Left ventricle myocardium inferior (tissue), 1 donor: Measurements from ENCODE around the gene TEDC2. TPM values are rescaled to one million over a fixed set of nuclear protein-coding genes. Genes with fewer than 3 reads are reported as not detected.

Source experiments
- DNase-seq: peaks from one replicate; pipeline ENCODE4 v3.0.0-alpha.2; 2020
- H3K27ac ChIP-seq: fragments of 200-600 bp; replicated peaks from 2 replicates; pipeline ENCODE4 v1.8.0; 2021
- H3K27me3 ChIP-seq: fragments of 200-600 bp; 2 replicates; pipeline ENCODE4 v1.8.0; 2021; ENCODE audit warnings: low read depth
- H3K36me3 ChIP-seq: fragments of 200-600 bp; 2 replicates; pipeline ENCODE4 v1.8.0; 2021
- H3K4me1 ChIP-seq: fragments of 200-600 bp; 2 replicates; pipeline ENCODE4 v1.8.0; 2021
- H3K4me3 ChIP-seq: fragments of 200-600 bp; 2 replicates; pipeline ENCODE4 v1.8.0; 2021; ENCODE audit warnings: mild to moderate bottlenecking, moderate library complexity
- H3K9me3 ChIP-seq: fragments of 200-600 bp; replicated peaks from 2 replicates; pipeline ENCODE4 v1.8.0; 2021
- CTCF ChIP-seq: fragments of 200-600 bp; IDR thresholded peaks from 2 replicates; pipeline ENCODE4 v1.8.0; 2021; ENCODE audit warnings: antibody characterized with exemption, mild to moderate bottlenecking, borderline replicate concordance
- intact Hi-C: fragments of 100-400 bp; cut with micrococcal nuclease; formaldehyde crosslinking; loops from one replicate; pipeline ENCODE4 v1.11.0; 2022
- total RNA-seq: library from RNA; stranded (reverse); fragmentation: NEBNext Ultra II Directional; extraction: Animal tissue kit (Norgen Biotek cat#: 25700); gene quantifications from one replicate; pipeline ENCODE4 v1.2.1, GENCODE V29; 2021
- donor health status: DM: no; HTN: yes; CAD: no; lungs with severe emphysema.

The TEDC2 gene
- total RNA-seq, 1 donor from 2014 or later: 1.3 TPM

- Histone ChIP-seq H3K36me3 (peaks cover 7% of the 10 kb centered on the region), H3K27me3 (no peaks in the 10 kb centered on the region), H3K4me1 (peaks cover 18% of the 10 kb centered on the region), H3K27ac (no peak overlapping the region), H3K9me3 (no peaks in the 10 kb centered on the region), H3K4me3 (no peak overlapping the region)
- TF ChIP-seq CTCF: no peak
- intact Hi-C loops: no loop called here
- no peak for DNase-seq
These were observed 2.6 kb upstream of the TEDC2 start for GRCh38 chr16:2457267-2457666.

DNA sequence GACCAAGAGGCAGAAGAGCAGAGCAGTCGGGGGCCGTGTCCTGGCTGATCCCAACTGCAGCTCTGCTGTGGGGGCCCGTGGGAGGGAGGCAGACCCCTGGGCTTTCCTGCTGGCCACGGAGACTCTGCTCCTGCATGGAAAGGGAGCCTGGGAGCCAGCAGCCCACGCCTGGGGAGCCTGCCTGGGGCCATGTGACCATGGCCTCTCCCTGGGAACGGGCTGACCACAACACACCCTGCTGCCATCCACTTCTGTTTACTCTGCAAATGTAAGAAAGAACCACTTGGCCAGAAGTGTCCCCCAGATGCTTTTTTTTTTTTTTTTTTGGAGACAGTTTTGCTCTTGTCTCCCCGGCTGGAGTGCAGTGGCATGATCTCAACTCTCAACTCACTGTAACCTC is 2.0 kb upstream of the TEDC2 start:
- no peaks in the 10 kb centered on the region for H3K9me3 ChIP-seq
- H3K36me3 ChIP-seq: peaks cover 7% of the 10 kb centered on the region
- no peak for DNase-seq
- H3K4me1 ChIP-seq: peaks cover 18% of the 10 kb centered on the region
- TF ChIP-seq CTCF: no peak
- H3K27me3 ChIP-seq: no peaks in the 10 kb centered on the region
- no peak overlapping the region for H3K27ac ChIP-seq
- H3K4me3 ChIP-seq: no peak overlapping the region
- intact Hi-C loops: no loop called here

DNA sequence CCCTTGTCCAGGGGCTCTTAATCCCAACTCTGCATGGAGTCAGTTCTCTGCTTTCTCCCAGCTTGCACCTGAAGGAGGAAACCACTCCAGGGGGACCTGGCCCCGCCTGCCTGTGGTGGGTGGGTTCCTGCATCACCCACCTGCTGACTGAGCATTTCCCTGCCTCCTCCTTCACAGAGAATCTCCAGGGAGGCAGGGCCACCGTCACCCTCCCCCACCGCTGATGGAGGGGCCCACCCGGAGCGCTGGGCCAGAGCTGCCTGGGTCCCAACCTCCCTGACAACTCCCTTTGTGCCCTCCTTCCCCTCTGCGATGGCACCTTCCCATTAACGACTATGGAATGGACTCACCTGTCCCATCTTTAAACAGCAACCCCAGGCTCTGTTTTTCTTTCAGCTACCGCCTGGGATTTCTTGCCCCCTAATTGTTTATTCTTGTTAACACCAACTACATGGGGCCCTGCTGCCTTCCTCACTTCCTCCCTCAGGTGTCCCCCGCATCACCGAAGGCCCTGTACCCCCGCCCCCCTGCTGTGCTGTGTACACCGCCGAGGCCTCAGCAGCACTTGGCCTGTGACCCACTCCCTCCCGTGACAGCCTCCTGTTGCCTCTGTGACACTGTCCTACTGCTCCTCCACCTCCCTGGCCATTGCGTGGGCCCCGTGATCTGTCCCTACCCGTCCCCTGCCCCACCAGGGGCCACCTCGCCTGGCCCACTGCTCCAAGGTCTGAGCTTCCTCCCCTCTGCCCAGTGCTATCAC is 842 bp upstream of the TEDC2 start:
- Histone ChIP-seq H3K36me3 (no peaks in the 10 kb centered on the region), H3K27me3 (no peaks in the 10 kb centered on the region), H3K27ac (peak overlapping the region; percentile 58), H3K4me3 (peak overlapping the region; percentile 72), H3K4me1 (peaks cover 18% of the 10 kb centered on the region), H3K9me3 (no peaks in the 10 kb centered on the region)
- no peak for DNase-seq
- TF ChIP-seq CTCF: no peak
- intact Hi-C loops: no loop called here

- no peak for DNase-seq
- Histone ChIP-seq H3K4me3 (peak overlapping the region; percentile 72), H3K36me3 (no peaks in the 10 kb centered on the region), H3K4me1 (peaks cover 18% of the 10 kb centered on the region), H3K27me3 (no peaks in the 10 kb centered on the region), H3K27ac (peak overlapping the region; percentile 24), H3K9me3 (no peaks in the 10 kb centered on the region)
- intact Hi-C loops: no loop called here
- no peak for TF ChIP-seq CTCF
These were observed 443 bp downstream of the TEDC2 start for GRCh38 chr16:2460391-2460713.

- DNase-seq: no peak
- intact Hi-C loops: no loop called here
- Histone ChIP-seq H3K36me3 (no peaks in the 10 kb centered on the region), H3K4me3 (no peak overlapping the region), H3K27me3 (no peaks in the 10 kb centered on the region), H3K27ac (no peak overlapping the region), H3K9me3 (no peaks in the 10 kb centered on the region), H3K4me1 (peaks cover 18% of the 10 kb centered on the region)
- TF ChIP-seq CTCF: no peak
These were observed 1.0 kb downstream of the TEDC2 start for GRCh38 chr16:2460916-2461315.
